K562 (cell line): ENCODE results near the gene SLC44A2. TPM values are rescaled to one million over a fixed set of nuclear protein-coding genes. Genes with fewer than 3 reads are reported as not detected.

Experiments used
- CHD1 ChIP-seq: fragments of 200-600 bp; sonication (generic); IDR thresholded peaks from one replicate; pipeline ENCODE4 v1.6.1; 2012; ENCODE audit warnings: mild to moderate bottlenecking, moderate library complexity, low read length, inconsistent platforms
- E2F4 ChIP-seq: sonication (generic); formaldehyde crosslinking; IDR thresholded peaks from 2 replicates; pipeline ENCODE4 v1.8.0; 2022; ENCODE audit warnings: mild to moderate bottlenecking, low read depth, missing genetic modification reagents
- HDAC2 ChIP-seq: fragments of 450-650 bp; IDR thresholded peaks from 2 replicates; pipeline ENCODE4 v1.6.1; 2016; ENCODE audit warnings: mild to moderate bottlenecking
- HNRNPLL ChIP-seq: fragments of 200-400 bp; formaldehyde crosslinking; IDR thresholded peaks from 2 replicates; pipeline ENCODE4 v1.6.1; 2017; ENCODE audit warnings: low read length, low read depth, mild to moderate bottlenecking; ENCODE audit not compliant: poor library complexity, severe bottlenecking
- MCM7 ChIP-seq, 2 experiments: fragments of 450-650 bp; IDR thresholded peaks; 2 replicates each; pipeline ENCODE4 v1.6.1; 2016 to 2018
- MXI1 ChIP-seq: IDR thresholded peaks from 2 replicates; pipeline ENCODE4 v1.6.1; 2011; ENCODE audit warnings: low read depth, mild to moderate bottlenecking, improper control_type of control experiment, low read length
- NKRF ChIP-seq: fragments of 450-650 bp; IDR thresholded peaks from 2 replicates; pipeline ENCODE4 v1.6.1; 2016; ENCODE audit warnings: borderline replicate concordance
- NR2C2 ChIP-seq, 2 experiments: fragments of 200-800 bp in 1 of 2; sonication (Bioruptor generic) in 1 of 2; sonication (generic) in 1 of 2; formaldehyde crosslinking in 1 of 2; IDR thresholded peaks; 2 replicates each; pipeline versions ENCODE4 v1.6.1 to v1.8.0; 2016 to 2022; ENCODE audit warnings: mild to moderate bottlenecking in 1 of 2, missing compliant biosample characterization in 1 of 2, missing genetic modification characterization in 1 of 2, missing genetic modification reagents in 1 of 2
- SMARCC2 ChIP-seq: fragments of 450-650 bp; IDR thresholded peaks from 2 replicates; pipeline ENCODE4 v1.6.1; 2017; ENCODE audit warnings: antibody characterized with exemption, moderate library complexity, mild to moderate bottlenecking, low read depth
- SMARCE1 ChIP-seq: fragments of 450-650 bp; IDR thresholded peaks from 2 replicates; pipeline ENCODE4 v1.7.1; 2016; ENCODE audit warnings: mild to moderate bottlenecking
- SP1 ChIP-seq: sonication (generic); formaldehyde crosslinking; IDR thresholded peaks from 2 replicates; pipeline ENCODE4 v1.8.1; 2022; ENCODE audit warnings: mild to moderate bottlenecking, missing genetic modification reagents
- SP2 ChIP-seq: IDR thresholded peaks from 2 replicates; pipeline ENCODE4 v1.6.1; 2011; ENCODE audit warnings: mild to moderate bottlenecking, low read depth, low read length, moderate library complexity; ENCODE audit not compliant: poor library complexity, severe bottlenecking; ENCODE audit errors: extremely low read depth
- XRCC4 ChIP-seq: IDR thresholded peaks from one replicate; pipeline ENCODE4 v1.6.1; 2011; ENCODE audit not compliant: insufficient read depth, insufficient read length; ENCODE audit errors: extremely low read depth
- ZBTB49 ChIP-seq: sonication (generic); formaldehyde crosslinking; IDR thresholded peaks from 2 replicates; pipeline ENCODE4 v1.8.0; 2022; ENCODE audit warnings: missing genetic modification reagents, mild to moderate bottlenecking, borderline replicate concordance
- ZNF146 ChIP-seq: IDR thresholded peaks from one replicate; pipeline ENCODE4 v1.6.1; 2018; ENCODE audit warnings: missing compliant biosample characterization; ENCODE audit not compliant: unreplicated experiment
- ZNF197 ChIP-seq: fragments of 200-800 bp; sonication (Bioruptor generic); IDR thresholded peaks from 2 replicates; pipeline ENCODE4 v1.6.1; 2016; ENCODE audit warnings: low read depth, missing genetic modification characterization, missing compliant biosample characterization
- ZNF324 ChIP-seq: fragments of 250-450 bp; sonication (Bioruptor Pico); IDR thresholded peaks from 2 replicates; pipeline ENCODE4 v1.4.0; 2020; ENCODE audit warnings: mild to moderate bottlenecking
- ZNF395 ChIP-seq: fragments of 200-800 bp; sonication (Bioruptor generic); IDR thresholded peaks from 2 replicates; pipeline ENCODE4 v1.6.1; 2017; ENCODE audit warnings: missing genetic modification characterization, missing compliant biosample characterization
- ZNF436 ChIP-seq: fragments of 250-450, 450-650 bp; sonication (Bioruptor Pico); formaldehyde crosslinking; IDR thresholded peaks from 2 replicates; pipeline ENCODE4 v1.7.0; 2020; ENCODE audit warnings: mild to moderate bottlenecking
- ZNF707 ChIP-seq: fragments of 250-450 bp; sonication (Bioruptor Pico); conservative IDR thresholded peaks from 2 replicates; pipeline ENCODE4 v1.8.0; 2022; ENCODE audit warnings: inconsistent platforms, mild to moderate bottlenecking, moderate library complexity
- polyA plus RNA-seq, 8 experiments: library from polyadenylated mRNA; depleted of rRNA in 4 of 8; stranded (reverse) in 5 of 8; unstranded in 3 of 8; fragments of >200 nt; fragmentation: Nextera tagmentation in 2 of 8; fragmentation: Illumina TruSeq in 1 of 8; extraction: Ambion mirVana in 2 of 8; extraction: Trizol in 1 of 8; gene quantifications; 2 replicates each; pipeline versions ENCODE4 v1.2.1 to v1.2.3, GENCODE V29; 2011 to 2014; ENCODE audit warnings: inconsistent platforms in 1 of 8, missing spikeins in 1 of 8
- total RNA-seq, 7 experiments: library from RNA; depleted of rRNA in 6 of 7; stranded (reverse); fragments of >200 nt in 6 of 7; fragmentation: Illumina TruSeq in 2 of 7; extraction: Trizol in 2 of 7; gene quantifications; 2 replicates each; pipeline versions ENCODE4 v1.2.1 to v1.2.3, GENCODE V29; 2011 to 2021; ENCODE audit warnings: low replicate concordance in 1 of 7

The SLC44A2 gene
- total and polyA plus RNA-seq, 9 of the 15 experiments (the other 6 are each of a cell fraction or from before 2014, with no cell fraction given), result 1.1 to 34.2 (median 8.1) TPM

- peak; percentile 38; the same call in 1 of the 2 replicates for TF ChIP-seq NKRF
- TF ChIP-seq ZNF707 (CRISPR knock-in tag), result no peak
- no peak for TF ChIP-seq MCM7 (IDR thresholded peaks at IDR 0.05)
- TF ChIP-seq ZNF197 (CRISPR knock-in tag), result no peak
- TF ChIP-seq XRCC4, result no peak
- no peak for TF ChIP-seq HNRNPLL
- peak; percentile 59; the same call in 1 of the 2 replicates for TF ChIP-seq HDAC2
- TF ChIP-seq CHD1, result peak; percentile 49
- TF ChIP-seq ZNF324, result no peak
- TF ChIP-seq ZNF436 (CRISPR knock-in tag), result no peak
- no peak for TF ChIP-seq ZNF395 (CRISPR knock-in tag)
- no peak for TF ChIP-seq SP2
- no peak for TF ChIP-seq ZBTB49 (CRISPR knock-in tag)
- peak; percentile 59 for TF ChIP-seq NR2C2 (CRISPR knock-in tag; IDR thresholded peaks at IDR 0.05)
- TF ChIP-seq NR2C2 (tag; IDR thresholded peaks at IDR 0.05), result no peak
- TF ChIP-seq MXI1, result no peak
- peak; percentile 31; the same call in 1 of the 2 replicates for TF ChIP-seq SMARCC2
- TF ChIP-seq SMARCE1, result peak; percentile 61; the same call in 1 of the 2 replicates
- TF ChIP-seq SP1, result peak; percentile 29; the same call in 1 of the 2 replicates
- TF ChIP-seq ZNF146 (CRISPR knock-in tag), result no peak
- TF ChIP-seq E2F4 (CRISPR knock-in tag), result 0 out of 2 replicates have a peak, but pooled peaks have one; percentile 35
These were observed 30.3 kb downstream of the SLC44A2 start (continued) for GRCh38 chr19:10655457-10656312.
